Measurements from ENCODE around the gene ADAM19. TPM values are rescaled to one million over a fixed set of nuclear protein-coding genes. Genes with fewer than 3 reads are reported as not detected.

Gene ADAM19
- total RNA-seq, 1 donor from 2014 or later, result 10.6 TPM

GRCh38 chr5:157599565-157599964 lies 24.0 kb upstream of the ADAM19 start:
- no peak overlapping the region for H3K27ac ChIP-seq

DNA sequence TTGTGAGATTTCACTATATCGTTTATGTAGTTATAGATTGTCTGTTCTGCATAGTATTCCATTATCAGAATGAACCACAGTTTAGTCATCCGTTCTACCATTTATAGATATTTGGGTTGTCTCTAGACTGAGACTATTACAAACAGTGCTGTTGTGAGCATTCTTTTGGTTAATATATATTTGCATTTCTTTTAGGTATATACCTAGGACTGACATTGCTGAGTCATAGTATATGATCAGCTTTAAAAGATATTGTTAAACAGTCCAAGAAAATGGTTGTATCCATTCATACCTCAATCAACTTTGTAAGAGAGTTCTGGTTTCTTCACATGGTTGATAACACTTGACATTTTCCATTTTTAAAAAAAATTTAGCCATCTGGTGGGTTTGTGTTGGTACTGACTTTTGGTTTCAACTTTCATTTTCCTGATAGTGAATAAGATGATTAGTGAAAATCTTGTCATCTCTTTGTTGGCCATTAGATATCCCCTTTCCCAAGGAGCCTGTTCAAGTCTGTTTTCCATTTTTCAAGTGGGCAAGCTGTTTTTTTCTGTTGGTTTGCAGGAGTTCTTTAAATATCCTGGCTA lies 22.9 kb upstream of the ADAM19 start:
- Histone ChIP-seq H3K36me3 (no peaks in the 10 kb centered on the region), H3K9me3 (no peaks in the 10 kb centered on the region), H3K4me3 (no peak overlapping the region), H3K27ac (no peak overlapping the region), H3K27me3 (no peaks in the 10 kb centered on the region), H3K4me1 (peaks cover 6% of the 10 kb centered on the region)
- ATAC-seq (no peak), DNase-seq (no peak)
- TF ChIP-seq CTCF (IDR thresholded peaks at IDR 0.05), result no peak
- intact Hi-C loops (cut with DNase I), result no loop called here

More at GRCh38 chr5:157599565-157599964, 24.0 kb upstream of the ADAM19 start:
- no peaks in the 10 kb centered on the region for H3K9me3 ChIP-seq
- H3K4me3 ChIP-seq, result no peak overlapping the region
- DNase-seq, result no peak
- no peaks in the 10 kb centered on the region for H3K36me3 ChIP-seq
- no peaks in the 10 kb centered on the region for H3K27me3 ChIP-seq
- no peak for TF ChIP-seq CTCF (IDR thresholded peaks at IDR 0.05)
- peaks cover 6% of the 10 kb centered on the region for H3K4me1 ChIP-seq
- intact Hi-C loops (cut with DNase I), result no loop called here
- no peak for ATAC-seq

GRCh38 chr5:157597277-157597676 lies 21.7 kb upstream of the ADAM19 start:
- no peak overlapping the region for H3K4me3 ChIP-seq
- no peaks in the 10 kb centered on the region for H3K9me3 ChIP-seq
- H3K4me1 ChIP-seq, result peaks cover 10% of the 10 kb centered on the region
- no peaks in the 10 kb centered on the region for H3K27me3 ChIP-seq
- H3K36me3 ChIP-seq, result no peaks in the 10 kb centered on the region
- no peak overlapping the region for H3K27ac ChIP-seq
- intact Hi-C loops (cut with DNase I), result no loop called here
- ATAC-seq (no peak), DNase-seq (no peak)
- TF ChIP-seq CTCF (IDR thresholded peaks at IDR 0.05), result no peak

- ATAC-seq (peak; percentile 82), DNase-seq (no peak)
- H3K4me1 ChIP-seq, result peaks cover 10% of the 10 kb centered on the region
- no peaks in the 10 kb centered on the region for H3K27me3 ChIP-seq
- no peak overlapping the region for H3K27ac ChIP-seq
- no peak for TF ChIP-seq CTCF (IDR thresholded peaks at IDR 0.05)
- no peaks in the 10 kb centered on the region for H3K9me3 ChIP-seq
- intact Hi-C loops (cut with DNase I), result no loop called here
- no peak overlapping the region for H3K4me3 ChIP-seq
- no peaks in the 10 kb centered on the region for H3K36me3 ChIP-seq
Measured at GRCh38 chr5:157596487-157596886, 20.9 kb upstream of the ADAM19 start.

- no peaks in the 10 kb centered on the region for H3K36me3 ChIP-seq
- ATAC-seq (peak; percentile 49), DNase-seq (no peak)
- H3K9me3 ChIP-seq, result no peaks in the 10 kb centered on the region
- no peak overlapping the region for H3K4me3 ChIP-seq
- H3K27me3 ChIP-seq, result no peaks in the 10 kb centered on the region
- no peak overlapping the region for H3K27ac ChIP-seq
- no peak for TF ChIP-seq CTCF (IDR thresholded peaks at IDR 0.05)
- peaks cover 10% of the 10 kb centered on the region for H3K4me1 ChIP-seq
- intact Hi-C loops (cut with DNase I), result no loop called here
Measured at GRCh38 chr5:157594675-157595459, 19.3 kb upstream of the ADAM19 start.

Data from upper lobe of right lung (tissue), 1 donor.